PC-3 (cell line): ENCODE data around the gene SETD1B. TPM values are rescaled to one million over a fixed set of nuclear protein-coding genes. Genes with fewer than 3 reads are reported as not detected.
"Not testable (repeated sequence)": the region's sequence is repeated elsewhere in the genome, so short reads cannot be mapped to it uniquely, and the experiment has no call there.

Source experiments
- ATAC-seq: fragments of 200-7000 bp; cut with Tn5 transposase; 2 replicates; pipeline ENCODE4 v1.9.1; 2020; ENCODE audit warnings: mild to moderate bottlenecking, moderate library complexity
- BruUV-seq: library from RNA; stranded (reverse); fragments of 400-500 nt; replicated peaks from 2 replicates; lab custom pipeline; 2021; lab: Mats Ljungman, UMichigan
- CTCF ChIA-PET: fragments of 300-600 bp; sonication (Branson Sonifier 250); formaldehyde crosslinking; loops from one replicate; lab custom pipeline; 2022; ENCODE audit warnings: antibody characterized with exemption; lab: Charles Lee
- POLR2A ChIA-PET: fragments of 300-600 bp; sonication (Branson Sonifier 250); formaldehyde crosslinking; loops from one replicate; lab custom pipeline; 2022; ENCODE audit warnings: antibody characterized with exemption; ENCODE audit not compliant: unreplicated experiment; lab: Charles Lee
- DNase-seq: peaks from one replicate; pipeline ENCODE4 v3.0.0-alpha.2; 2015
- H2AFZ ChIP-seq: fragments of 300-600 bp; sonication (generic); 2 replicates; pipeline ENCODE4 v1.6.0; 2016; ENCODE audit warnings: antibody characterized with exemption, low read length
- H3F3A ChIP-seq: fragments of 300-600 bp; sonication (generic); one replicate; pipeline ENCODE4 v1.6.0; 2017; ENCODE audit warnings: antibody characterized with exemption, low read length, control low read depth, mild to moderate bottlenecking; ENCODE audit not compliant: unreplicated experiment
- H3K27ac ChIP-seq: fragments of 300-600 bp; sonication (generic); 2 replicates; pipeline ENCODE4 v1.5.1; 2016; ENCODE audit warnings: mild to moderate bottlenecking, low read length
- H3K27me3 ChIP-seq: fragments of 300-600 bp; sonication (generic); 2 replicates; pipeline ENCODE4 v1.6.1; 2016; ENCODE audit warnings: low read length, mixed read lengths
- H3K36me3 ChIP-seq: fragments of 300-600 bp; sonication (generic); 2 replicates; pipeline ENCODE4 v1.6.1; 2016; ENCODE audit warnings: low read depth, mixed run types, low read length, mixed read lengths
- H3K4me1 ChIP-seq: fragments of 300-600 bp; sonication (generic); 2 replicates; pipeline ENCODE4 v1.5.1; 2016; ENCODE audit warnings: low read length; ENCODE audit not compliant: insufficient read depth
- H3K4me2 ChIP-seq: fragments of 300-600 bp; sonication (generic); 2 replicates; pipeline ENCODE4 v1.6.0; 2016; ENCODE audit warnings: low read length
- H3K4me3 ChIP-seq: fragments of 300-600 bp; sonication (generic); 2 replicates; pipeline ENCODE4 v1.5.1; 2016; ENCODE audit warnings: mild to moderate bottlenecking, low read length, mixed read lengths
- H3K79me2 ChIP-seq: fragments of 300-600 bp; sonication (generic); 2 replicates; pipeline ENCODE4 v1.6.1; 2017; ENCODE audit warnings: low read length, mixed read lengths
- H3K9ac ChIP-seq: fragments of 300-600 bp; sonication (generic); 2 replicates; pipeline ENCODE4 v1.6.0; 2016; ENCODE audit warnings: mild to moderate bottlenecking, low read length
- H3K9me2 ChIP-seq: fragments of 300-600 bp; sonication (generic); replicated peaks from 2 replicates; pipeline ENCODE4 v1.6.1; 2016; ENCODE audit warnings: mixed run types, low read length, mixed read lengths
- H3K9me3 ChIP-seq: fragments of 300-600 bp; sonication (generic); 2 replicates; pipeline ENCODE4 v1.6.1; 2016; ENCODE audit warnings: low read length, mixed read lengths
- H4K20me1 ChIP-seq: fragments of 300-600 bp; sonication (generic); 2 replicates; pipeline ENCODE4 v1.6.1; 2016; ENCODE audit warnings: low read length, mixed read lengths
- CTCF ChIP-seq: fragments of 300-600 bp; sonication (generic); conservative IDR thresholded peaks from 2 replicates; pipeline ENCODE4 v1.5.1; 2017; ENCODE audit warnings: antibody characterized with exemption, low read depth, mild to moderate bottlenecking, low read length
- EZH2 ChIP-seq: fragments of 300-600 bp; sonication (generic); IDR thresholded peaks from one replicate; pipeline ENCODE4 v1.6.1; 2017; ENCODE audit warnings: antibody characterized with exemption, mild to moderate bottlenecking, low read length; ENCODE audit not compliant: unreplicated experiment
- EZH2phosphoT487 ChIP-seq: fragments of 300-600 bp; sonication (generic); IDR thresholded peaks from 2 replicates; pipeline ENCODE4 v1.6.1; 2018; ENCODE audit warnings: mild to moderate bottlenecking, antibody characterized with exemption, low read length, borderline replicate concordance
- intact Hi-C: fragments of 100-400 bp; cut with micrococcal nuclease; formaldehyde crosslinking; loops from 2 replicates; pipeline ENCODE4 v1.9.0; 2023
- total RNA-seq: library from RNA; depleted of rRNA; stranded (reverse); fragments of >200 nt; gene quantifications from 2 replicates; pipeline ENCODE4 v1.2.3, GENCODE V29; 2014

SETD1B gene
- total RNA-seq, 1 experiment from 2014 or later = 7.5 TPM

GRCh38 chr12:121866331-121866730, 62.5 kb downstream of the SETD1B start:
- H3F3A ChIP-seq = no peaks in the 10 kb centered on the region
- no peak for TF ChIP-seq EZH2
- H3K4me1 ChIP-seq = peaks cover 7% of the 10 kb centered on the region; the same call in 1 of the 2 replicates
- no peaks in the 10 kb centered on the region for H3K9me2 ChIP-seq
- no peaks in the 10 kb centered on the region for H3K27me3 ChIP-seq
- H3K9ac ChIP-seq = no peak overlapping the region
- H3K4me2 ChIP-seq = no peak overlapping the region
- ChIA-PET CTCF (no interaction called here), POLR2A (interaction anchor here (0.5 kb wide), 1 partner anchor 27 kb away, joined by 4 read pairs; no protein-coding TSS in a partner anchor)
- H3K4me3 ChIP-seq = no peak overlapping the region
- H3K79me2 ChIP-seq = no peaks in the 10 kb centered on the region
- no peak overlapping the region for H2AFZ ChIP-seq
- no TSS peak for BruUV-seq
- intact Hi-C loops = no loop called here
- DNase-seq (no peak), ATAC-seq (no peak)
- no peaks in the 10 kb centered on the region for H4K20me1 ChIP-seq
- H3K27ac ChIP-seq = no peak overlapping the region
- no peaks in the 10 kb centered on the region for H3K9me3 ChIP-seq
- H3K36me3 ChIP-seq = no peaks in the 10 kb centered on the region

DNA sequence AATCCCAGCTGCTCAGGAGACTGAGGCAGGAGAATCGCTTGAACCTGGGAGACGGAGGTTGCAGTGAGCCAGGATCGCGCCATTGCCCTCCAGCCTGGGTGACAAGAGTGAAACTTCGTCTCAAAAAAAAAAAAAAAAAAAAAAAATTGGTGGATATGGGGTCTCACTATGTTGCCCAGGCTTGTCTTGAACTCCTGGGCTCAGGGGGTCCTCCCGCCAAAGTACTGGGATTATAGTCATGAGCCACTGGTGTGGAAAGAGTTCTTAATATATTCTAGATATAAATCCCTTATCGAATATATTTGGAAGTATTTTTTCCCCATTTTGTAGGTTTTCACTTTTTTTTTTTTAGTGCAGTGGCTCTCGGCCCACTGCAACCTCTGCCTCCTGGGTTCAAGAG, 65.4 kb downstream of the SETD1B start:
- H3K9me2 ChIP-seq, CTCF ChIA-PET, ATAC-seq, H3K36me3 ChIP-seq, DNase-seq, H3K27ac ChIP-seq, H4K20me1 ChIP-seq, H3K4me2 ChIP-seq, H3K9ac ChIP-seq, H3K4me3 ChIP-seq, H3K79me2 ChIP-seq, H3K27me3 ChIP-seq, H3F3A ChIP-seq, intact Hi-C loops, BruUV-seq, H2AFZ ChIP-seq, H3K4me1 ChIP-seq, H3K9me3 ChIP-seq, POLR2A ChIA-PET: not testable (repeated sequence)

GRCh38 chr12:121871467-121871866, 67.7 kb downstream of the SETD1B start:
- TF ChIP-seq CTCF (no peak), EZH2 (no peak), EZH2phosphoT487 (no peak)
- CTCF ChIA-PET = no interaction called here
- H2AFZ ChIP-seq = no peak overlapping the region
- H3K9ac ChIP-seq = no peak overlapping the region
- no peaks in the 10 kb centered on the region for H4K20me1 ChIP-seq
- no peaks in the 10 kb centered on the region for H3K27me3 ChIP-seq
- ATAC-seq (no peak), DNase-seq (no peak)
- H3K9me2 ChIP-seq = no peaks in the 10 kb centered on the region
- H3K9me3 ChIP-seq = no peaks in the 10 kb centered on the region
- POLR2A ChIA-PET = no interaction called here
- H3K4me1 ChIP-seq = no peaks in the 10 kb centered on the region
- no peaks in the 10 kb centered on the region for H3F3A ChIP-seq
- H3K4me2 ChIP-seq = no peak overlapping the region
- no peaks in the 10 kb centered on the region for H3K79me2 ChIP-seq
- BruUV-seq = no TSS peak
- intact Hi-C loops = no loop called here
- H3K4me3 ChIP-seq = no peak overlapping the region
- no peaks in the 10 kb centered on the region for H3K36me3 ChIP-seq
- H3K27ac ChIP-seq = no peak overlapping the region
